NB4 (cell line): ENCODE data around the gene FURIN.

Source experiments
- DNase-seq: peaks from one replicate; pipeline ENCODE4 v3.0.0; 2010; ENCODE audit warnings: low read depth
- H3K4me3 ChIP-seq: one replicate; pipeline ENCODE4 v1.5.1; 2011; ENCODE audit warnings: mild to moderate bottlenecking, low read depth, low read length, moderate library complexity
- CTCF ChIP-seq: IDR thresholded peaks from one replicate; pipeline ENCODE4 v1.5.1; 2012; ENCODE audit warnings: low read depth, low read length
- MAX ChIP-seq: IDR thresholded peaks from 2 replicates; pipeline ENCODE4 v1.6.1; 2011; ENCODE audit warnings: low read depth, low read length
- MYC ChIP-seq: IDR thresholded peaks from 2 replicates; pipeline ENCODE4 v1.6.1; 2011; ENCODE audit warnings: low read depth, low read length
- POLR2A ChIP-seq: IDR thresholded peaks from 2 replicates; pipeline ENCODE4 v1.6.1; 2011; ENCODE audit warnings: mild to moderate bottlenecking; ENCODE audit not compliant: insufficient read length; ENCODE audit errors: extremely low read depth

FURIN gene

GRCh38 chr15:90868261-90868689 is at the start of gene FURIN:
Gene FURIN, plus strand, starts transcription at chr15:90868588. Its CDS starts 7,153 bp downstream, at chr15:90875741.
- no peak for TF ChIP-seq CTCF
- no peak for TF ChIP-seq MYC
- no peak for TF ChIP-seq MAX
- no peak for TF ChIP-seq POLR2A
- no peak within 1 kb of the TSS for H3K4me3 ChIP-seq
- no peak for DNase-seq

GRCh38 chr15:90819390-90819789 is 49.0 kb upstream of the FURIN start:
- TF ChIP-seq POLR2A: no peak
- TF ChIP-seq CTCF: no peak
- TF ChIP-seq MYC: no peak
- TF ChIP-seq MAX: no peak
- DNase-seq: peak; percentile 49
- no peak overlapping the region for H3K4me3 ChIP-seq

GRCh38 chr15:90819850-90820249 is 48.5 kb upstream of the FURIN start:
- DNase-seq: peak; percentile 70
- no peak overlapping the region for H3K4me3 ChIP-seq
- TF ChIP-seq CTCF (no peak), POLR2A (no peak), MAX (no peak), MYC (no peak)

GRCh38 chr15:90820481-90820880 is 47.9 kb upstream of the FURIN start:
- no peak for DNase-seq
- no peak overlapping the region for H3K4me3 ChIP-seq
- TF ChIP-seq POLR2A (no peak), MYC (no peak), MAX (no peak), CTCF (no peak)

- TF ChIP-seq CTCF: no peak
- no peak for TF ChIP-seq MYC
- TF ChIP-seq POLR2A: no peak
- no peak for TF ChIP-seq MAX
- H3K4me3 ChIP-seq: no peak overlapping the region
- DNase-seq: no peak
Observed at GRCh38 chr15:90822204-90822955, 46.0 kb upstream of the FURIN start.
